ENCODE data around the gene ACYP2. TPM values are rescaled to one million over a fixed set of nuclear protein-coding genes. Genes with fewer than 3 reads are reported as not detected.

ACYP2 gene
- total RNA-seq, 1 donor = 9.0 TPM

DNA sequence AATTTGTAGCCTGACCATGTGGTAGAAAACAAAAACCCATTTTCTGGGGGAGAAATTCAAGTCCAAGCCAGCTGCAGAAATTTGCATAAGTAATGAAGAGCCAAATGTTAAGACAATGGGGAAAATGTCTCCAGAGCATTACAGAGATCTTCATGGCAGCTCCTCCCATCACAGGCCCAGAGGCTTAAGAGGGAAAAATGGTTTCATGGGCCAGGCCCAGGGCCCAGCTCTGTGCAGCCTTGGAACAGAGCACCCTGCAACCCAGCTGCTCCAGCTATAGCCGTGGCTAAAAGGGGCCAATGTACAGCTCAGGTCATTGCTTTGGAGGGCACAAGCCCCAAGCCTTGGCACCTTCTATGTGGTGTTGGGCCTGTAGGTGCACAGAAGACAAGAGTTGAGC lies 209.7 kb downstream of the ACYP2 start:
- DNase-seq (ENCODE audit: insufficient read length, low spot score, missing footprints) = no peak
- TF ChIP-seq, protein P1, sequence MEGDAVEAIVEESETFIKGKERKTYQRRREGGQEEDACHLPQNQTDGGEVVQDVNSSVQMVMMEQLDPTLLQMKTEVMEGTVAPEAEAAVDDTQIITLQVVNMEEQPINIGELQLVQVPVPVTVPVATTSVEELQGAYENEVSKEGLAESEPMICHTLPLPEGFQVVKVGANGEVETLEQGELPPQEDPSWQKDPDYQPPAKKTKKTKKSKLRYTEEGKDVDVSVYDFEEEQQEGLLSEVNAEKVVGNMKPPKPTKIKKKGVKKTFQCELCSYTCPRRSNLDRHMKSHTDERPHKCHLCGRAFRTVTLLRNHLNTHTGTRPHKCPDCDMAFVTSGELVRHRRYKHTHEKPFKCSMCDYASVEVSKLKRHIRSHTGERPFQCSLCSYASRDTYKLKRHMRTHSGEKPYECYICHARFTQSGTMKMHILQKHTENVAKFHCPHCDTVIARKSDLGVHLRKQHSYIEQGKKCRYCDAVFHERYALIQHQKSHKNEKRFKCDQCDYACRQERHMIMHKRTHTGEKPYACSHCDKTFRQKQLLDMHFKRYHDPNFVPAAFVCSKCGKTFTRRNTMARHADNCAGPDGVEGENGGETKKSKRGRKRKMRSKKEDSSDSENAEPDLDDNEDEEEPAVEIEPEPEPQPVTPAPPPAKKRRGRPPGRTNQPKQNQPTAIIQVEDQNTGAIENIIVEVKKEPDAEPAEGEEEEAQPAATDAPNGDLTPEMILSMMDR (IDR thresholded peaks at IDR 0.05; ENCODE audit: extremely low read depth, low read depth, low read length) = no peak
- peaks cover 9% of the 10 kb centered on the region for H3K4me1 ChIP-seq (ENCODE audit: insufficient read depth, low read length)
- no peaks in the 10 kb centered on the region for H3K9me3 ChIP-seq (ENCODE audit: low read depth, low read length)
- no peak overlapping the region for H3K4me3 ChIP-seq (ENCODE audit: insufficient read depth, low read length)
- H3K27ac ChIP-seq (ENCODE audit: low read depth, low read length) = no peak overlapping the region
- H3K4me2 ChIP-seq (ENCODE audit: insufficient read depth, low read length) = no peak overlapping the region
- H3K79me2 ChIP-seq (ENCODE audit: insufficient read depth, low read length) = no peaks in the 10 kb centered on the region
- no peaks in the 10 kb centered on the region for H3K27me3 ChIP-seq (ENCODE audit: insufficient read depth, low read length)
- no peak overlapping the region for H2AFZ ChIP-seq (ENCODE audit: low read length)
- H3K36me3 ChIP-seq (ENCODE audit: insufficient read depth, low read length) = no peaks in the 10 kb centered on the region
- H4K20me1 ChIP-seq (ENCODE audit: insufficient read depth, low read length) = no peaks in the 10 kb centered on the region

DNA sequence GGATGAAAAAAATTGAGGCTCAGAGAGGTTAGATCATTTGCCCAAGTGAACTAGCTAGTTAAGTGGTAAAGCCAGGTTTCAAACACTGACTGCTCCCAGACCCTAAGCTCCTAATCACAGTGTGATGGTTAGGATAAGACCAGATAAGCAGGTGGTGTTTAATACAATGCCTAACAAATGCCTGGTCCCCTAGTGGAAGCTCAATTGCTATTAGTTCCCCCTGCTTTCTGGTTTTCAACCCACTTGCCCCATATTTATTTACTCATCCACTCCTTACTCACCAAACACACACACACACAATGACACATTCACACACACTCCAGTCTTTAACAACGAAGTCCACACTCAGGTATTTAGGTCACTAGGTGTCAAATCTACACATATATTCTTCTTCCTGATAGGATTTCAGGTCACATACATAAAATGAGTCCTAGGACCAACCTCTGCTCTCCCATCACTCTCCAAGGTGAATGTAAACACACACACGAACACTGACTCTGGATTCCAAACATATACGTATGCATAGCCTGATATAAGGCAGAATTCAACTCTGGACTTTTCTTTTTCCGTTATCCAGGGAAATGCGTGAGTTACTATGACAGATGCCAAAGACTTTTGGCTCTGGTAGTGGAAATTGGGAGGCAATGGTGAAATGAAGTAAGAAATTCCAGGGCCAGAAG lies 214.2 kb downstream of the ACYP2 start:
- DNase-seq (ENCODE audit: insufficient read length, low spot score, missing footprints) = peak; percentile 77

DNA sequence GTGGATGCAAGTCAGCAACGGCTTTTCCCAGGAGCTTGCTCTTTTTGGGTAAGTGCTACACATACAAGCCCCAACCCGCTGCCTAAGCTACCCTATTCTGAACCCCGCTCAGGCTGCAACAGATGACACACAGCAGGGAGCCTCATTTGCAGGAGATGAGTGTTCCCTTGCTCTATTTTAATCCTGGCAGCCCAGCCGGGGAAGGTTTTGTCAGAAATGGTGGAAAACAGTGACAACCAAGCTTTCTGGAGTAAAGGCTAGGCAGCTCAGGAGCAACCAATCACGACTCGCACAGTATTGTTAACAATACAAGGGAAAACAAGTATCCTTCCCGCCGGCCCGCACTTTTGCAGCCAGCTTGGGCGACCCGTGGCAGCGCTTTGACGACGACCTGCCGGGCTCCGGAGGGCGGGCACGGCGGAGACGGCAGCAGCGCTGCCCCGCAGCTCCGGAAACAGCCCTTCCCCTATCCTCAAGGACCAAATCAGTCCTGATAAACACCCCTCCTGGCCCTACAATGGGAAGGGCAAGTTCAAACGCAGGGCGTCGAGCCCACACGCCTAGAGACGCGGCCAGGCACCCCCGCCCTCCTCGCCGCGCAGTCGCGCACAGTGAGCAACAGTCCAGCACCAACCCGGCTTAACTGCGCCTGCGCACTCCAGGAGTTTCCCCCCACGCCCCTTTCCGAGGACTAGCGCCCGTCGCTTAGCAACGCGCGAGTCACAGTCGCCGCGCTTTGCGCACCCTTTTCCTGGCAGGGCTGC lies 214.9 kb downstream of the ACYP2 start:
- H3K27me3 ChIP-seq (ENCODE audit: insufficient read depth, low read length) = no peaks in the 10 kb centered on the region
- H2AFZ ChIP-seq (ENCODE audit: low read length) = peak overlapping the region; percentile 95
- peak overlapping the region; percentile 85 for H3K4me2 ChIP-seq (ENCODE audit: insufficient read depth, low read length)
- H3K9me3 ChIP-seq (ENCODE audit: low read depth, low read length) = no peaks in the 10 kb centered on the region
- TF ChIP-seq, protein P1 (IDR thresholded peaks at IDR 0.05; ENCODE audit: extremely low read depth, low read depth, low read length) = no peak
- no peaks in the 10 kb centered on the region for H4K20me1 ChIP-seq (ENCODE audit: insufficient read depth, low read length)
- peak overlapping the region; percentile 90 for H3K27ac ChIP-seq (ENCODE audit: low read depth, low read length)
- peak overlapping the region; percentile 80 for H3K4me3 ChIP-seq (ENCODE audit: insufficient read depth, low read length)
- peaks cover 19% of the 10 kb centered on the region for H3K4me1 ChIP-seq (ENCODE audit: insufficient read depth, low read length)
- H3K79me2 ChIP-seq (ENCODE audit: insufficient read depth, low read length) = no peaks in the 10 kb centered on the region
- DNase-seq (ENCODE audit: insufficient read length, low spot score, missing footprints) = peak; percentile 97
- no peaks in the 10 kb centered on the region for H3K36me3 ChIP-seq (ENCODE audit: insufficient read depth, low read length)

More for the DNA sequence above, 214.2 kb downstream of the ACYP2 start:
- H3K4me1 ChIP-seq (ENCODE audit: insufficient read depth, low read length) = peaks cover 17% of the 10 kb centered on the region
- H3K4me2 ChIP-seq (ENCODE audit: insufficient read depth, low read length) = peak overlapping the region; percentile 85
- no peaks in the 10 kb centered on the region for H3K9me3 ChIP-seq (ENCODE audit: low read depth, low read length)
- no peaks in the 10 kb centered on the region for H4K20me1 ChIP-seq (ENCODE audit: insufficient read depth, low read length)
- peak overlapping the region; percentile 80 for H3K4me3 ChIP-seq (ENCODE audit: insufficient read depth, low read length)
- peak overlapping the region; percentile 90 for H3K27ac ChIP-seq (ENCODE audit: low read depth, low read length)
- TF ChIP-seq, protein P1 (IDR thresholded peaks at IDR 0.05; ENCODE audit: extremely low read depth, low read depth, low read length) = no peak
- H3K27me3 ChIP-seq (ENCODE audit: insufficient read depth, low read length) = no peaks in the 10 kb centered on the region
- peak overlapping the region; percentile 95 for H2AFZ ChIP-seq (ENCODE audit: low read length)
- no peaks in the 10 kb centered on the region for H3K36me3 ChIP-seq (ENCODE audit: insufficient read depth, low read length)
- H3K79me2 ChIP-seq (ENCODE audit: insufficient read depth, low read length) = no peaks in the 10 kb centered on the region
